HCT116 (cell line): ENCODE data around the gene SEMA6B. TPM values are rescaled to one million over a fixed set of nuclear protein-coding genes. Genes with fewer than 3 reads are reported as not detected.

Experiments used
- ATAC-seq: fragments of 200-7000 bp; cut with Tn5 transposase; 2 replicates; pipeline ENCODE4 v1.9.1; 2020; ENCODE audit warnings: mild to moderate bottlenecking, moderate library complexity
- BruUV-seq: library from RNA; stranded (reverse); fragments of 400-500 nt; replicated peaks from 2 replicates; lab custom pipeline; 2021; lab: Mats Ljungman, UMichigan
- CTCF ChIA-PET: fragments of 300-600 bp; sonication (Branson Sonifier 250); formaldehyde crosslinking; loops from one replicate; lab custom pipeline; 2021; ENCODE audit warnings: antibody characterized with exemption; lab: Charles Lee
- POLR2A ChIA-PET: fragments of 300-600, 350-600 bp; sonication (Branson Sonifier 250); formaldehyde crosslinking; loops from one replicate; lab custom pipeline; 2021; ENCODE audit warnings: antibody characterized with exemption; lab: Charles Lee
- RAD21 ChIA-PET, 2 experiments: fragments of 300-600 bp; sonication (Branson Sonifier 250); formaldehyde crosslinking; loops; one replicate each; lab custom pipeline; 2023; ENCODE audit warnings: low total read pairs in 2 of 2; ENCODE audit not compliant: uncharacterized antibody in 2 of 2, unreplicated experiment in 2 of 2, low non-redundant PET in 1 of 2; lab: Charles Lee
- DNase-seq: peaks from one replicate; pipeline ENCODE4 v3.0.0-alpha.2; 2010; ENCODE audit warnings: low read depth, low spot score
- H2AFZ ChIP-seq: fragments of 200-600 bp; shearing (Covaris generic), sonication (generic); 2 replicates; pipeline ENCODE4 v1.6.1; 2017; ENCODE audit warnings: low read depth, mixed run types, mixed read lengths, antibody characterized with exemption, low read length; ENCODE audit not compliant: poor library complexity, severe bottlenecking
- H3K27ac ChIP-seq: 2 replicates; pipeline ENCODE4 v1.5.1; 2012; ENCODE audit warnings: low read depth, low read length
- H3K27me3 ChIP-seq: fragments of 200-600 bp; sonication (generic); 2 replicates; pipeline ENCODE4 v1.6.1; 2016; ENCODE audit warnings: mixed run types, low read length, mixed read lengths; ENCODE audit not compliant: insufficient read depth
- H3K36me3 ChIP-seq, 2 experiments: fragments of 200-500 bp in 1 of 2; fragments of 200-600 bp in 1 of 2; sonication (Bioruptor generic) in 1 of 2; sonication (generic) in 1 of 2; 2 replicates each; pipeline versions ENCODE4 v1.5.1 to v1.6.1; 2014 to 2016; ENCODE audit warnings: low read length in 2 of 2, inconsistent platforms in 1 of 2, mixed read lengths in 1 of 2, mixed run types in 1 of 2; ENCODE audit not compliant: insufficient read depth in 2 of 2, control insufficient read depth in 1 of 2
- H3K4me1 ChIP-seq, 2 experiments: fragments of 200-600 bp in 1 of 2; sonication (generic) in 1 of 2; 2 replicates each; pipeline versions ENCODE4 v1.5.1 to v1.6.1; 2012 to 2017; ENCODE audit warnings: low read length in 2 of 2, inconsistent platforms in 1 of 2, mild to moderate bottlenecking in 1 of 2, mixed read lengths in 1 of 2, mixed run types in 1 of 2, moderate library complexity in 1 of 2; ENCODE audit not compliant: insufficient read depth in 2 of 2, control insufficient read depth in 1 of 2
- H3K4me2 ChIP-seq: fragments of 200-600 bp; sonication (generic); 2 replicates; pipeline ENCODE4 v1.6.1; 2017; ENCODE audit warnings: mixed run types, low read length, mixed read lengths
- H3K4me3 ChIP-seq, 2 experiments: fragments of 200-600 bp in 1 of 2; sonication (generic) in 1 of 2; replicated peaks in 1 of 2; 2 replicates each; pipeline ENCODE4 v1.5.1; 2011 to 2016; ENCODE audit warnings: low read length in 2 of 2, control low read depth in 1 of 2, low read depth in 1 of 2, mild to moderate bottlenecking in 1 of 2, mixed read lengths in 1 of 2, mixed run types in 1 of 2
- H3K79me2 ChIP-seq: fragments of 200-600 bp; sonication (generic); 2 replicates; pipeline ENCODE4 v1.6.1; 2017; ENCODE audit warnings: mild to moderate bottlenecking, mixed run types, low read length, moderate library complexity, mixed read lengths; ENCODE audit not compliant: insufficient read depth
- H3K9ac ChIP-seq: fragments of 200-600 bp; sonication (generic); 2 replicates; pipeline ENCODE4 v1.6.1; 2016; ENCODE audit warnings: low read length, mixed read lengths
- H3K9me2 ChIP-seq: fragments of 200-600 bp; sonication (generic), shearing (Covaris generic); 2 replicates; pipeline ENCODE4 v1.6.1; 2017; ENCODE audit warnings: mixed run types, mild to moderate bottlenecking, moderate library complexity; ENCODE audit not compliant: insufficient read depth
- H3K9me3 ChIP-seq, 2 experiments: fragments of 200-500 bp in 1 of 2; fragments of 200-600 bp in 1 of 2; sonication (Bioruptor generic) in 1 of 2; sonication (generic) in 1 of 2; 2 replicates each; pipeline ENCODE4 v1.6.1; 2014 to 2017; ENCODE audit warnings: low read length in 2 of 2, mixed read lengths in 2 of 2, inconsistent platforms in 1 of 2, low read depth in 1 of 2, mild to moderate bottlenecking in 1 of 2, mixed run types in 1 of 2, moderate library complexity in 1 of 2; ENCODE audit not compliant: control insufficient read depth in 1 of 2, insufficient read depth in 1 of 2
- H4K20me1 ChIP-seq: fragments of 200-600 bp; sonication (generic), shearing (Covaris generic); 2 replicates; pipeline ENCODE4 v1.6.1; 2017; ENCODE audit warnings: mixed run types, mild to moderate bottlenecking, moderate library complexity; ENCODE audit not compliant: insufficient read depth
- CBX3 ChIP-seq: IDR thresholded peaks from 2 replicates; pipeline ENCODE4 v1.6.1; 2012; ENCODE audit warnings: low read depth
- CEBPB ChIP-seq: IDR thresholded peaks from 2 replicates; pipeline ENCODE4 v1.6.1; 2012; ENCODE audit warnings: low read depth
- FOSL1 ChIP-seq: IDR thresholded peaks from 2 replicates; pipeline ENCODE4 v1.6.1; 2012; ENCODE audit warnings: low read depth
- POLR2A ChIP-seq: IDR thresholded peaks from 2 replicates; pipeline ENCODE4 v1.7.0; 2011; ENCODE audit warnings: borderline replicate concordance; ENCODE audit not compliant: insufficient read depth, insufficient read length; ENCODE audit errors: extremely low read depth
- RAD21 ChIP-seq: IDR thresholded peaks from 2 replicates; pipeline ENCODE4 v1.6.1; 2012; ENCODE audit warnings: low read depth, mild to moderate bottlenecking
- SIN3A ChIP-seq: IDR thresholded peaks from 2 replicates; pipeline ENCODE4 v1.6.1; 2012; ENCODE audit warnings: low read depth
- SP1 ChIP-seq: IDR thresholded peaks from 2 replicates; pipeline ENCODE4 v1.6.1; 2012; ENCODE audit warnings: low read depth
- SRF ChIP-seq: IDR thresholded peaks from 2 replicates; pipeline ENCODE4 v1.6.1; 2012; ENCODE audit warnings: low read depth
- ZFX ChIP-seq: fragments of 450-650 bp; IDR thresholded peaks from 2 replicates; pipeline ENCODE4 v1.6.1; 2017
- intact Hi-C: fragments of 100-400 bp; cut with micrococcal nuclease; formaldehyde crosslinking; loops from 2 replicates; pipeline ENCODE4 v1.10.0; 2022
- total RNA-seq: library from RNA; stranded (reverse); gene quantifications from one replicate; pipeline ENCODE4 v1.2.1, GENCODE V29; 2021; ENCODE audit not compliant: unreplicated experiment
- TF ChIP-seq, protein P1 (sequence below): IDR thresholded peaks from 2 replicates; pipeline ENCODE4 v1.6.1; 2012
- TF ChIP-seq, protein P2 (sequence below), 3 experiments: fragments of 200-600 bp in 1 of 3; sonication (generic) in 1 of 3; IDR thresholded peaks in 2 of 3; conservative IDR thresholded peaks in 1 of 3; 2 replicates each; pipeline ENCODE4 v1.5.1; 2012 to 2017; ENCODE audit warnings: low read depth in 2 of 3, low read length in 2 of 3, antibody characterized with exemption in 1 of 3, borderline replicate concordance in 1 of 3, control low read depth in 1 of 3, mild to moderate bottlenecking in 1 of 3, mixed read lengths in 1 of 3, mixed run types in 1 of 3, moderate library complexity in 1 of 3; ENCODE audit not compliant: insufficient read depth in 1 of 3
- TF ChIP-seq, protein P3 (sequence below): IDR thresholded peaks from 2 replicates; pipeline ENCODE4 v1.6.1; 2012; ENCODE audit warnings: low read depth

Gene SEMA6B
- total RNA-seq, 1 experiment from 2014 or later: 58.4 TPM

DNA sequence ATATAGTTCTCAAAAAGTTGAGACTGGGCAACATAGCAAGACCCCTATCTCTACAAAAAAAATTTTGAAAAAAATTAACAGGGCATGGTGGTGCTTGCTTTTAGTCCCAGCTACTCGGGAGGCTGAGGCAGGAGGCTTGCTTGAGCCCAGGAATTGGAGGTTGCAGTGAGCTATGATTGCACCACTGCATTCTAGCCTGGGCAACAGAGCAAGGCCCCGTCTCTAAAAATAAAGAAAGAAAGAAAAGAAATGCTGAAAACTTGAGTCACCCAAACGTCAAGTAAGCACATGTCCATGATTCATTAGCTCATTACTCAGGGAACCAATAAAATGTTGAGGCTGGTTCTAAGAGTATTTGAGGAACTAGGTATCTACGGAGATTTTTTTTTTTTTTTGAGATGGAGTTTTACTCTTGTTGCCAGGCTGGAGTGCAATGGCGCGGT lies 33.9 kb upstream of the SEMA6B start:
- no peaks in the 10 kb centered on the region for H4K20me1 ChIP-seq
- H3K4me1 ChIP-seq: peaks cover 17 to 34% of the 10 kb centered on the region in 2 experiments
- no peak for ATAC-seq
- H3K9ac ChIP-seq: no peak overlapping the region
- TF ChIP-seq, protein P1, sequence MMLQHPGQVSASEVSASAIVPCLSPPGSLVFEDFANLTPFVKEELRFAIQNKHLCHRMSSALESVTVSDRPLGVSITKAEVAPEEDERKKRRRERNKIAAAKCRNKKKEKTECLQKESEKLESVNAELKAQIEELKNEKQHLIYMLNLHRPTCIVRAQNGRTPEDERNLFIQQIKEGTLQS: no peak
- TF ChIP-seq FOSL1: no peak
- no peak for TF ChIP-seq ZFX
- no peak for TF ChIP-seq RAD21
- TF ChIP-seq, protein P2, sequence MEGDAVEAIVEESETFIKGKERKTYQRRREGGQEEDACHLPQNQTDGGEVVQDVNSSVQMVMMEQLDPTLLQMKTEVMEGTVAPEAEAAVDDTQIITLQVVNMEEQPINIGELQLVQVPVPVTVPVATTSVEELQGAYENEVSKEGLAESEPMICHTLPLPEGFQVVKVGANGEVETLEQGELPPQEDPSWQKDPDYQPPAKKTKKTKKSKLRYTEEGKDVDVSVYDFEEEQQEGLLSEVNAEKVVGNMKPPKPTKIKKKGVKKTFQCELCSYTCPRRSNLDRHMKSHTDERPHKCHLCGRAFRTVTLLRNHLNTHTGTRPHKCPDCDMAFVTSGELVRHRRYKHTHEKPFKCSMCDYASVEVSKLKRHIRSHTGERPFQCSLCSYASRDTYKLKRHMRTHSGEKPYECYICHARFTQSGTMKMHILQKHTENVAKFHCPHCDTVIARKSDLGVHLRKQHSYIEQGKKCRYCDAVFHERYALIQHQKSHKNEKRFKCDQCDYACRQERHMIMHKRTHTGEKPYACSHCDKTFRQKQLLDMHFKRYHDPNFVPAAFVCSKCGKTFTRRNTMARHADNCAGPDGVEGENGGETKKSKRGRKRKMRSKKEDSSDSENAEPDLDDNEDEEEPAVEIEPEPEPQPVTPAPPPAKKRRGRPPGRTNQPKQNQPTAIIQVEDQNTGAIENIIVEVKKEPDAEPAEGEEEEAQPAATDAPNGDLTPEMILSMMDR (IDR thresholded peaks at IDR 0.05 in 2 of 3, conservative IDR thresholded peaks at IDR 0.05 in 1 of 3; ENCODE audit: borderline replicate concordance in 1 of 3, insufficient read depth in 1 of 3, low read depth in 2 of 3, low read length in 2 of 3): no peak
- TF ChIP-seq SP1: no peak
- TF ChIP-seq CBX3: no peak
- TF ChIP-seq SRF: no peak
- H3K27me3 ChIP-seq: no peaks in the 10 kb centered on the region
- BruUV-seq: no TSS peak
- no peak for DNase-seq
- no peaks in the 10 kb centered on the region for H3K9me2 ChIP-seq
- ChIA-PET RAD21 (no interaction called here), CTCF (interaction anchor here (0.7 kb wide), 1 partner anchor 327 kb away, joined by 3 read pairs; no protein-coding TSS in a partner anchor), POLR2A (no interaction called here)
- intact Hi-C loops: no loop called here
- H3K4me3 ChIP-seq: no peak overlapping the region
- H3K79me2 ChIP-seq: no peaks in the 10 kb centered on the region
- H3K4me2 ChIP-seq: no peak overlapping the region
- no peak overlapping the region for H2AFZ ChIP-seq
- H3K9me3 ChIP-seq: no peaks in the 10 kb centered on the region
- no peaks in the 10 kb centered on the region for H3K36me3 ChIP-seq
- no peak overlapping the region for H3K27ac ChIP-seq

DNA sequence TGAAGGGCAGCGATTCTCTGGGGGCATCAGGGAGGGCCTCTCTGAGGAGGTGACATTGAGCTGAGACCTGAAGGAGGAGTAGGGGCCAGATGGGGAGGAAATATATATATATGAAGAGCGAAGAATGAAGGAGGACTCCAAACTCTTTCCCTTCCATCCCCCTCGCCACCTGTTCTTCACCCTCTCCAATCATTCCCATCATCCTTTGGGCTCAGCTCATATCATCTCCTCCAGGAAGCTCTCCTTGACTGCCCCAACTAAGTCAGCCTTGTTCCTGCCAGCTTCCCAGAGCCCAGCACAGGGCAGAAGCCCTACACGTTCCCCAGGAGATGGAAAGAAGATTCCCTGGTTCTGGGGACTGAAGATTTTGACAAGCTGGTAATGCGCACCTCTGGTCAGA lies 33.0 kb upstream of the SEMA6B start:
- no peaks in the 10 kb centered on the region for H3K79me2 ChIP-seq
- no peak for ATAC-seq
- CTCF ChIA-PET: interaction anchor here (0.5 kb wide), 1 partner anchor 815 kb away, joined by 3 read pairs; no protein-coding TSS in a partner anchor
- RAD21 ChIA-PET: no interaction called here
- no peaks in the 10 kb centered on the region for H4K20me1 ChIP-seq
- no peaks in the 10 kb centered on the region for H3K27me3 ChIP-seq
- no peak overlapping the region for H3K4me3 ChIP-seq
- DNase-seq: no peak
- H3K27ac ChIP-seq: no peak overlapping the region
- POLR2A ChIA-PET: interaction anchor here (1.0 kb wide), 1 partner anchor 12 kb away, joined by 3 read pairs; no protein-coding TSS in a partner anchor
- peaks cover 13 to 25% of the 10 kb centered on the region in 2 experiments for H3K4me1 ChIP-seq
- H2AFZ ChIP-seq: no peak overlapping the region
- no peaks in the 10 kb centered on the region for H3K9me3 ChIP-seq
- BruUV-seq: no TSS peak
- H3K9me2 ChIP-seq: no peaks in the 10 kb centered on the region
- intact Hi-C loops: no loop called here
- no peak overlapping the region for H3K9ac ChIP-seq
- 0 out of 2 replicates have a peak overlapping the region, but pooled peaks have one; percentile 18 for H3K4me2 ChIP-seq
- H3K36me3 ChIP-seq: no peaks in the 10 kb centered on the region
- TF ChIP-seq, protein P1: no peak
- no peak for TF ChIP-seq RAD21
- TF ChIP-seq, protein P2 (IDR thresholded peaks at IDR 0.05 in 2 of 3, conservative IDR thresholded peaks at IDR 0.05 in 1 of 3; ENCODE audit: borderline replicate concordance in 1 of 3, insufficient read depth in 1 of 3, low read depth in 2 of 3, low read length in 2 of 3): no peak
- TF ChIP-seq SIN3A: no peak
- no peak for TF ChIP-seq CEBPB
- TF ChIP-seq, protein P3, sequence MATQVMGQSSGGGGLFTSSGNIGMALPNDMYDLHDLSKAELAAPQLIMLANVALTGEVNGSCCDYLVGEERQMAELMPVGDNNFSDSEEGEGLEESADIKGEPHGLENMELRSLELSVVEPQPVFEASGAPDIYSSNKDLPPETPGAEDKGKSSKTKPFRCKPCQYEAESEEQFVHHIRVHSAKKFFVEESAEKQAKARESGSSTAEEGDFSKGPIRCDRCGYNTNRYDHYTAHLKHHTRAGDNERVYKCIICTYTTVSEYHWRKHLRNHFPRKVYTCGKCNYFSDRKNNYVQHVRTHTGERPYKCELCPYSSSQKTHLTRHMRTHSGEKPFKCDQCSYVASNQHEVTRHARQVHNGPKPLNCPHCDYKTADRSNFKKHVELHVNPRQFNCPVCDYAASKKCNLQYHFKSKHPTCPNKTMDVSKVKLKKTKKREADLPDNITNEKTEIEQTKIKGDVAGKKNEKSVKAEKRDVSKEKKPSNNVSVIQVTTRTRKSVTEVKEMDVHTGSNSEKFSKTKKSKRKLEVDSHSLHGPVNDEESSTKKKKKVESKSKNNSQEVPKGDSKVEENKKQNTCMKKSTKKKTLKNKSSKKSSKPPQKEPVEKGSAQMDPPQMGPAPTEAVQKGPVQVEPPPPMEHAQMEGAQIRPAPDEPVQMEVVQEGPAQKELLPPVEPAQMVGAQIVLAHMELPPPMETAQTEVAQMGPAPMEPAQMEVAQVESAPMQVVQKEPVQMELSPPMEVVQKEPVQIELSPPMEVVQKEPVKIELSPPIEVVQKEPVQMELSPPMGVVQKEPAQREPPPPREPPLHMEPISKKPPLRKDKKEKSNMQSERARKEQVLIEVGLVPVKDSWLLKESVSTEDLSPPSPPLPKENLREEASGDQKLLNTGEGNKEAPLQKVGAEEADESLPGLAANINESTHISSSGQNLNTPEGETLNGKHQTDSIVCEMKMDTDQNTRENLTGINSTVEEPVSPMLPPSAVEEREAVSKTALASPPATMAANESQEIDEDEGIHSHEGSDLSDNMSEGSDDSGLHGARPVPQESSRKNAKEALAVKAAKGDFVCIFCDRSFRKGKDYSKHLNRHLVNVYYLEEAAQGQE: no peak
- no peak for TF ChIP-seq POLR2A
